ENCODE data around the gene LYRM4.

LYRM4 gene

GRCh38 chr6:5246141-5247097 is 14.3 kb downstream of the LYRM4 start:
- TF ChIP-seq, protein P1, sequence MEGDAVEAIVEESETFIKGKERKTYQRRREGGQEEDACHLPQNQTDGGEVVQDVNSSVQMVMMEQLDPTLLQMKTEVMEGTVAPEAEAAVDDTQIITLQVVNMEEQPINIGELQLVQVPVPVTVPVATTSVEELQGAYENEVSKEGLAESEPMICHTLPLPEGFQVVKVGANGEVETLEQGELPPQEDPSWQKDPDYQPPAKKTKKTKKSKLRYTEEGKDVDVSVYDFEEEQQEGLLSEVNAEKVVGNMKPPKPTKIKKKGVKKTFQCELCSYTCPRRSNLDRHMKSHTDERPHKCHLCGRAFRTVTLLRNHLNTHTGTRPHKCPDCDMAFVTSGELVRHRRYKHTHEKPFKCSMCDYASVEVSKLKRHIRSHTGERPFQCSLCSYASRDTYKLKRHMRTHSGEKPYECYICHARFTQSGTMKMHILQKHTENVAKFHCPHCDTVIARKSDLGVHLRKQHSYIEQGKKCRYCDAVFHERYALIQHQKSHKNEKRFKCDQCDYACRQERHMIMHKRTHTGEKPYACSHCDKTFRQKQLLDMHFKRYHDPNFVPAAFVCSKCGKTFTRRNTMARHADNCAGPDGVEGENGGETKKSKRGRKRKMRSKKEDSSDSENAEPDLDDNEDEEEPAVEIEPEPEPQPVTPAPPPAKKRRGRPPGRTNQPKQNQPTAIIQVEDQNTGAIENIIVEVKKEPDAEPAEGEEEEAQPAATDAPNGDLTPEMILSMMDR (IDR thresholded peaks at IDR 0.05) = no peak
- TF ChIP-seq ZFX (IDR thresholded peaks at IDR 0.05; ENCODE audit: borderline replicate concordance) = no peak
- no peak overlapping the region for H3K27ac ChIP-seq

GRCh38 chr6:5243069-5243468 is 17.7 kb downstream of the LYRM4 start:
- no peak overlapping the region for H3K27ac ChIP-seq
- TF ChIP-seq ZFX (IDR thresholded peaks at IDR 0.05; ENCODE audit: borderline replicate concordance) = no peak
- TF ChIP-seq, protein P1 (IDR thresholded peaks at IDR 0.05) = no peak

GRCh38 chr6:5241252-5241651 is 19.5 kb downstream of the LYRM4 start:
- TF ChIP-seq ZFX (IDR thresholded peaks at IDR 0.05; ENCODE audit: borderline replicate concordance) = no peak
- TF ChIP-seq, protein P1 (IDR thresholded peaks at IDR 0.05) = no peak
- H3K27ac ChIP-seq = no peak overlapping the region

DNA sequence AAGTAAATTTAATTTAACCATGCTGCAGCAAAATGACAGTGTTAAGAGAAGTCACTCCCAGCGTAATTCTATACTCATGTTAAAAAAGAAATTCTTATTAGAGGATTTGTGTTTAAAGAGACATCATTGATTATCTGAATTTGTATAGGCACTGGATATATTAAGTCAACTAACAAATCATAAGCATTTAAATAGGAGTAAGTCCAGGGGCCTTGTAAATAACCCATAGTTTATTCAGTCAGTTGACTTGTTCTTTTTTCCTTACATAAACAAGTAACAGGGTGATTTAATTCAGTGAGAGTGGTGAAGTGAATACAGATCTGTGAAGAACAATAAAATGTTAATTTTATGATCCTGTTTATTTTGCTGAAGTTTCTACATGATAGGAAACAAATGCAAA is 22.4 kb downstream of the LYRM4 start:
- TF ChIP-seq, protein P1 (IDR thresholded peaks at IDR 0.05) = no peak
- no peak for TF ChIP-seq ZFX (IDR thresholded peaks at IDR 0.05; ENCODE audit: borderline replicate concordance)

DNA sequence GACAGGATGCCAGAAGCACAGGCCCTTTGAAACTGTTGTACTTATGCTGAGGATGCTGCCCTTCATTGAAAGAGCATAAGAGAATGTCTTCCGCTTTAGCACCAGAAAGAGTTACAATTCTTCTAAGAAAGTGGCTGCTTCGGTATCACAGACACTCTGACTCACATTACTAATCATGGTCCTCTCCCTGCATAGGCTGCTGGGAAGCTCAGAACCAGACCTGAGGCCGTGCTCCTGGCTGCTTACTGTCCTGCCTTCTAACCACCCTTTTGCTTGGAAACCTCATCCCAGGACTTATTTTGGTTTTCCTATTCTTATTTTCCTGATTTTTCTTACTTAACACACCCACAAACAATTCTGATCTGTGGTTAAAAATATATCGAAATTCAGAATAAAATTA is 22.9 kb downstream of the LYRM4 start:
- no peak overlapping the region for H3K27ac ChIP-seq
- TF ChIP-seq ZFX (IDR thresholded peaks at IDR 0.05; ENCODE audit: borderline replicate concordance) = no peak
- TF ChIP-seq, protein P1 (IDR thresholded peaks at IDR 0.05) = no peak

More for the DNA sequence above, 22.4 kb downstream of the LYRM4 start:
- H3K27ac ChIP-seq = no peak overlapping the region

DNA sequence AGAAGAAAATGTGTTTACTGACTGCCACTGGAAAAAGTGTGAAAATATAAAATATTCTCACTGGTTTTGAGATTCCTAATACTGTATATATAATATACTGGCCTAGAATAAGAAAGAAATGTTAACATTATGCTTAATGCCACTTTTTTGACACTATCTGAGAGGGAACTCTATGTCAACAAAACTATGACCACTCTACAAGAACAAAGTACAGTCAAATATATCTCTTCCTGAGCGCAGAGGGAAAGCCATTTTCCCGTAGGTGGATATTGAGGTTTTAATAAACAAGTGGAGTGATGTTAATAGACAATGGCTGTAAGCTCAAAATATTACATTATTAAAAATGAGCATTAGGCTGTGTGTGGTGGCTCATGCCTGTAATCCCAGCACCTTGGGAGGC is 24.9 kb downstream of the LYRM4 start:
- TF ChIP-seq, protein P1 (IDR thresholded peaks at IDR 0.05) = no peak
- no peak for TF ChIP-seq ZFX (IDR thresholded peaks at IDR 0.05; ENCODE audit: borderline replicate concordance)
- no peak overlapping the region for H3K27ac ChIP-seq

DNA sequence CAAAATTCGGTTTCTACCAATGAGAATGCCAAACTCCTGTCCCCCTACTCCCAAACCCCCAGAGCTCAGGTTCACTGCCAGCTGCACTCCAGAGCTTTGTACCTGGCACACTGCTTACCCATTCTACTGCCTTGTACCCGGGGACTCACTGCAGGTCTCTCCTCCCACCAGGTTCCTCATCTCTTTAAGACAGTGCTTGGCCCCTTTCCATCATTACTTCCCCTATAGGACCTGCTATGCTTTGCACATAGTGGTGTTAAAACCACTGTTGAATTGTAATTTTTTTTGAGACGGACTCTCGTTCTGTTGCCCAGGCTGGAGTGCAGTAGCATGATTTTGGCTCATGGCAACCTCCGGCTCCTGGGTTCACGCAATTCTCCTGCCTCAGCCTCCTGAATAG is 25.9 kb downstream of the LYRM4 start:
- no peak overlapping the region for H3K27ac ChIP-seq
- TF ChIP-seq, protein P1 (IDR thresholded peaks at IDR 0.05) = no peak
- TF ChIP-seq ZFX (IDR thresholded peaks at IDR 0.05; ENCODE audit: borderline replicate concordance) = no peak
